ENCODE data around the gene PGAP2.
A peak's percentile ranks its signal among the peaks of the same experiment; 100 is the strongest.
"Not testable (repeated sequence)": the region's sequence is repeated elsewhere in the genome, so short reads cannot be mapped to it uniquely, and the experiment has no call there.

PGAP2 gene

DNA sequence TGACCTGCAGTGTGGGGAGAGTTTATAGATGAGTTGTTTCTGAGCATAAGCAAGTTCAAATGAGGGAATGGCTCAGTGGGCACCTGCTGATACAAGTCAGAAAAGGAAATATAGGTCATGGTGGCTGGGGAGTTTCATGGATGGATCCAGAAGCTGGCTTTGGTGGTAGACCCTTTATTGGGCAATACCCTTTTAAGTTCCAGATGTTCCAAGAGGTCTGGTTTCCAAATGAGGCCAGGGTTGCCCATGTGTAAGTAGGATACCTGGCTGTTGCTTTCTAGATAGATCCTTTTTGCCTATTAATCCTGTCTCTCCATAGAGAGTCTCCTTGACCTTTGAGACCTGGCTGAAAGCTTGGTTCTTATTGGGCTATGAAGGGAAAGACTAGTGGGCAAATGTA lies 49.3 kb downstream of the PGAP2 start:
- DNase-seq = no peak

DNA sequence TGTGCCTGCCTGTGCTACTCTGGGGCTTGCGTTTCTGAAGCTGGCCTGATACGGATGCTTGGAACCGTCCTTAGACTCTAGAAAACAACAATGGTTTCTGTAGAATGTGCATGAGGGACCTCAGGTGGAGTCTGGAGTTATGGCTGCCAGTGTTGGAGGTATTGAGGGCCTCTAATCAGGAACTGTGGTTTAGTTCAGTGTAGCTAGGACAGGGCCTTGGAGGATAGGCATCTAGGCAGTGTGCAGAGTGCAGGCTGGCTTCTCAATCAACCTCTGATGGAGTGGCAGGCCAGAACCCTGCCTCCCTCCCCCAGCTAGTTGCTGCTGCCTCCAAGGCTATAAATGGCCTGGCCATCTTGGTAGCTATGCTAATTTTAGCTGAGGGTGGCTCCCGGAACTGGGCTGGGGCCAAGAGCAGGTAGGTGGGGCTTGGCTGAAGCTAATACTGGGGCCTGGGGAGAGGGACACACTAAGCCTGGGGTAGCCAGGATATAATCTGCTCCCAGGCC lies 51.1 kb downstream of the PGAP2 start:
- DNase-seq = peak in 1 of 14 donors; percentile 42

DNA sequence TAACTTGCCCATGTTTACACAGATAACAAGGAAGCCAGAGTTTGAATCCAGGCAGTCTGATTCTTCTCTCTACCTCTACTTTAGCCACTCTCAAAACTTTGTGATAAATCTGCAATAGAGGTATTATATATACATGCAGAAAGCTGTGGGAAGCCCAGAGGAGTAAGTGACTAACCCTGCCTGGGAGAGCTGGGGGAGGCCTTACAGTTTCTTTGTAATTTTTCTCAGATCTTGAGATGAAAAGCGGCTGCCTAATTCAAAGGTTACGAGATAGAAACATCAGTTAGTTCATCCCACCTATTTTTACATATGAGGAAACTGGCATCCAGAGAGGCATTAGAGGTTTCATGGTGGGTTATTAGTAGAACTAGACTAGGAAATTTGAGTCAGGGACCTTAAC lies 52.0 kb downstream of the PGAP2 start:
- DNase-seq = no peak

DNA sequence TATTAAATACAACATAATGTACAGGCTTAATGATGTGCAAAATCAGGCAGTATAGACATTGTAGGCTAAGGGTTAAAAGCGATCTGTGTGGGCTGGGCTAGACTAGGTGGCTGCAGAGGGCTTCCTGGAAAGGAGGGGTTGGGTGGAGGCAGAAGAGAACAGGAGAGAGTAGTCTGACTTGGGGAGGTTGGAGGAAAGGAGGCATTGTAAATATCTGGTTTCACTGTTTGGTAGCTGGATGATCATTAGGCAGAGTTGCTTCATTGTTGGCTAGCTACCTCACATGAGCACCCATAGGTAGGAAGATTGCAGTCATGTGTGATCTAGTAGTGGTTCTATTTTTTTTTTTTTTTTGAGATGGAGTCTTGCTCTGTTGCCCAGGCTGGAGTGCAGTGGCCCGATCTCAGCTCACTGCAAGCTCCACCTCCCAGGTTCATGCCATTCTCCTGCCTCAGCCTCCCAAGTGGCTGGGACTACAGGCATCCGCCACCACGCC lies 52.6 kb downstream of the PGAP2 start:
- not testable (repeated sequence) for DNase-seq

DNA sequence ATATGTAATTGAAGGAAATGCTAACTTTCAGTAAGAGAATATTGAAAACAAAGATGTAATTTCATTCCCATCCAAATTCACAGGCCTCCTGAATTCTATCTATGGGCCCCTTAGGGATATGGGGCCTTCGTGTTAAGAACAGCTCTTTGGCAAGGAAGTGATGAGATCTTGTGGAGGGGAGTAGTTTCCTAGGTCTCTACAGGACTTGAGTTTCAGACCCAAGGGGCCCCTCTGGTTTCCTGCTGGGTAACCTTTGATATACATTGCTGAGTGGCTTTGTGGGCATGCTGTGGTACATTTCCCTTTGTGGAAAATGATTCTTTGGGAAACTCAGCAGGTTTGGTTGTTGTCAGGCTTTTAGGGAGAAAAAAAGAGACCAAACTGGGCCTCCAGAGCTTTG lies 53.3 kb downstream of the PGAP2 start:
- no peak for DNase-seq

DNA sequence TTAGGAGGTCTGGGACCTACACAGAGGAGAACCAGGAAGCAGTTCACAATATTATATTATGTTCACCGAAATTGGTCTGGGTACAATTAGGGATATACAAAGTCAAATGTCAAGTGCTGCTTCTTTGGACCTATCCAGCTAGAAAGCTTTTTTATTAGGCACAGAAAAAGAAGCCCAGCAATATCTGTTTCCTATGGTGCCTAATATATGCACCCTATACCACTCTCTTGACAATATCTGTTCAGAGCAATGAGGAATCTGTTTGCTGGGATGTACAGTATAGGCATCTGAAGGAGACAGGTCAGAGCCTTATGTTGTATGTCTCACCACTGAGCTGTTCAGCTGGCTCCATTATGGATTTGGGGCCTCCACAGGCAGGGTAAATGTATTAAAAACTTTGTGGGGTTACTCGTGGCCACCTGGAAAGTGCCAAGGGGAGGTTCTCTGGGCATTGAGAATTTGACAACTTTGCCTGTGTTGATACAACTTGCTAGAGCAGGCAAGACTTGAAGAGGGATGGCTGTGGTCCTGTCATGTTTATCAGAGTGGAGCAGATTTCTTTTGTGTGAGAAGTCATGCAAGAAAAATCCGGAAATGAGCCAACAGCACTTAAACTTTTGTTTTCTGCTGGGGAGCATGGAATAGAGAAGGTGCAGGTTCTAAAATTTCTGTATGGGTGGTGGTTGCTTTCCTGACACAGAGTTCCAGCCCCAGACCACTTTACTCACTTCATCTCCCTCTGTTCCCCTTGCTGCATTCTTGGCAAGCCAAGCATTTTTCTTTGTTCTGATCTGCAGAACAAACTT lies 57.2 kb downstream of the PGAP2 start:
- no peak for DNase-seq

DNA sequence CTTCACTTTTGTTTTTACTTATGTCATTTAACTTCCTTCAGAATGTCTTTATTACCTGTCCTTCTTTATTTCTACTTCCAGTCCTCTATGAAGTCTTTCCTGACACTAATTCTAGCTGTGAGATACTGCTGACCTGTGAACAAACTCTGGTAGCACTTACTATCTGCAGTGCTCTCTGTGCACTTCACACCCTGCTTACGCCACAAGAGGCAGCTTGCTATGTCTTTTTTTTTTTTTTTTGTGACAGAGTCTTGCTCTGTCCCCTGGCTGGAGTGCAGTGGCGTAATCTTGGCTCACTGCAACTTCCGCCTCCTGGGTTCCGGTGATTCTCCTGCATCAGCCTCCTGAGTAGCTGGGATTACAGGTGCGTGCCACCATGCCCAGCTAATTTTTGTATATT lies 57.8 kb downstream of the PGAP2 start:
- no peak for DNase-seq

DNA sequence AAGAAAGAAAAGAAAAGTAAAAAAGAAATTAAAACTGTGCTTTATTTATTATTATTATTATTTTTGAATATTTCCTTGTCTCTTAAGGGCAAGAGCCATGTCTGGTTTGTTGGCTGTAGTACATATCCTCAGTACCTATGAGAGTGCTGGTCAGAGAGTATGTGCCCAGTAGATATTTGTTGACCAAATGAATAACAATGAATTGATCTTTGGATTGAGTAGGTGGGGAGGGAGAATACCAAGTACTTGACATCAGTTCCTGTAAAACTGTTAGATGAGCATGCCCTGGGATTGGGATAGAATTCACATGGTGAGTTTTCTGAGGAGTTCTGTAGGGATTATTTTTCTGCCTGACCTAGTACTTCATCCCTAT lies 58.5 kb downstream of the PGAP2 start:
- DNase-seq = no peak

DNA sequence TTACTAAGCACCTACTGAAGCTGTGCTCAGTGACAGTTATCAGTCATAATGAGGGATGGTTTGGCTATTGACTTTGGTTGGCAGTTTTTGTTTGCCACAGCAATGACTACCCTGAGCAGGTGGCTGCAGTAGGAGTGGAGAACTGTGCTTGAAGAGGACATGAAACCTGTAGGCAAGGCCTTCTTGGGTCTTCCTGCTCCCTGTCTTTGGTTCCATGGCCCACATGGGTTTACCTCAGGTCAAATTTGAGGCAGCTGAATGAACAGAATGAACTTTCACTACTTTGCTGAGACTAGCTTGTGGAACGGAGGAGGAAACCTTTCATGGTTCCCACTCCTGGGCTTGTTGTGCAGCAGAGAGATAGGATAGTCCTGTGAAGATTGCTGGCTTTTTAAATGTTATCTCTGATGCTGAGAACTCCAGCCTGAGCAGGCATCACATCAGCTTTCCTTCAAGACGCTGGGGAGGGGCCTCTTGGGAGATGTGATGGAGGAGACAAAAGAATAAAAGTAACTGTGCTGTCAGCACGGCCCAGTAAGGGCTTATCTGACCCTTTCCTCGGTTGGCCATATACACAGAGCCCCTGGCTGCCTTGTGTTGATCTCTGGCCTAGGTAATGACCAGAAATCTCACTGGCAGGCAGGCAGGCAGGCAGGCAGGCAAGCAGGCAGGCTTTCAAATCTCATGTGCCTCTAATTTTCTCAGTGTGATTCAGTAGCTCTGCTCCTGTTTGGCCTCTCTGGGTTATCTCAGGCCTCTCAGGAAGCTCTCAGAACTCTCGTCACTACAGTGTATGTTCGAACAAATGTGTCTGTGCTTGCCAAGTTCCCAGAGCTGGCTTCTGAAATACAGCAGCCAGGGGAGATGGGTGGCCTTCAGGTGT lies 59.1 kb downstream of the PGAP2 start:
- DNase-seq = no peak

DNA sequence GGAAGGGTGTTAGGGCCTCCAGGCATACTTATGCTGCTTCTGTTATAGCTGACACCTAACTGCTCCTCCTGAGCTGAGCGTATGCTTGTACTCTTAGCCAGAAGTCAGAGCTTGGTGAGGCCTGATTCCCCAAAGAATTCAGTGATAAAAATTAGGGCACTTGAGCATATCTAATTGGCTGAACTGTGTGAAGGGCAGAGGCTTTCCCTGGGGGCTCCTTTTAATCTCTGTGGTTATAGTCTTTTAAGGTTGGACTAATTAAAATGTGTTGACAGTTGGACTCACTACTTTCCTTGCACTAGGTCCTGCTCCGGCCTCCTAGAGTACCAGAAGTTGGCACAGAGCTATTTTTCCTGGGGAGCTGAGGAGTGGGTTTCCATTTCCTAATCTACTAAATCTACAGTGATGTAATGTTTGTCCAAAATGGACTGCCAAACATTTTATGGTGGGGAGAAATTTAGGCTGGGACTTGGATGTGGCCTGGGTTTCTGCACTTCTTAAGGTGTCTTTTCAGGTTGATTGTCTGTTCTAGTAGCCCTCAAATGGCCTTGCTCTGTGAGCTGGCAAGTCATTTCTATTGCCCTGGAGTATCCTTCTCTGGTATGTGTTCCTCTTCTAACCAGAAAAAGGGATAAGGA lies 65.5 kb downstream of the PGAP2 start:
- DNase-seq = no peak

All from C1 segment of cervical spinal cord (tissue), 14 donors.